K562 (cell line): ENCODE measurements around the gene IRX3. TPM values are rescaled to one million over a fixed set of nuclear protein-coding genes. Genes with fewer than 3 reads are reported as not detected.

ENCODE experiments used
- ATAC-seq: fragments of 200-7000 bp; cut with Tn5 transposase; 3 replicates; pipeline ENCODE4 v1.9.1; 2020; ENCODE audit warnings: moderate library complexity
- BruUV-seq: library from RNA; stranded (reverse); fragments of 400-500 nt; replicated peaks from 2 replicates; lab custom pipeline; 2021; lab: Mats Ljungman, UMichigan
- CTCF ChIA-PET: fragments of 300-600 bp; formaldehyde crosslinking; extraction: SDS; loops from one replicate; lab custom pipeline; 2021; ENCODE audit warnings: low intra/inter-chr PET ratio; lab: Yijun Ruan, JAX
- POLR2A ChIA-PET: fragments of 300-600, 350-650 bp; sonication (Branson Sonifier 250); formaldehyde crosslinking; extraction: SDS; loops from one replicate; lab custom pipeline; 2021; ENCODE audit warnings: antibody characterized with exemption, inconsistent platforms; lab: Yijun Ruan, JAX
- DNase-seq, 4 experiments: peaks; one replicate each; pipeline versions ENCODE4 v3.0.0 to v3.0.0-alpha.2; 2011 to 2018; ENCODE audit warnings: low spot score in 3 of 4, mixed read lengths in 3 of 4; ENCODE audit errors: extremely low read depth in 1 of 4
- FAIRE-seq: peaks from 2 replicates; lab custom pipeline; 2011; peaks lifted over from hg19 to GRCh38; lab: Jason Lieb, UNC
- H2AFZ ChIP-seq: 2 replicates; pipeline ENCODE4 v1.6.0; 2011; ENCODE audit warnings: low read depth, low read length, control low read depth, inconsistent platforms
- H3K27ac ChIP-seq: fragments of 200-600 bp; 3 replicates; pipeline ENCODE4 v1.8.0; 2011; ENCODE audit warnings: low read depth, mild to moderate bottlenecking, control low read depth, inconsistent platforms, low read length, moderate library complexity, mixed read lengths; ENCODE audit errors: extremely low read depth
- H3K27me3 ChIP-seq, 2 experiments: fragments of 300-600 bp in 1 of 2; 2 replicates in 1 of 2; 3 replicates in 1 of 2; pipeline versions ENCODE4 v1.6.0 to v1.8.0; 2011; ENCODE audit warnings: inconsistent platforms in 2 of 2, low read length in 2 of 2, mild to moderate bottlenecking in 1 of 2, mixed read lengths in 1 of 2, moderate library complexity in 1 of 2; ENCODE audit not compliant: control insufficient read depth in 2 of 2, insufficient read depth in 2 of 2
- H3K36me3 ChIP-seq: fragments of 300-600 bp; 3 replicates; pipeline ENCODE4 v1.8.0; 2011; ENCODE audit warnings: mild to moderate bottlenecking, low read length, inconsistent platforms; ENCODE audit not compliant: control insufficient read depth, insufficient read depth
- H3K4me1 ChIP-seq, 2 experiments: fragments of 200-600 bp in 1 of 2; replicated peaks in 1 of 2; 2 replicates in 1 of 2; 3 replicates in 1 of 2; pipeline versions ENCODE4 v1.5.1 to v1.8.0; 2011; ENCODE audit warnings: inconsistent platforms in 2 of 2, low read length in 2 of 2, mild to moderate bottlenecking in 1 of 2, mixed read lengths in 1 of 2, moderate library complexity in 1 of 2; ENCODE audit not compliant: control insufficient read depth in 2 of 2, insufficient read depth in 2 of 2
- H3K4me2 ChIP-seq: 2 replicates; pipeline ENCODE4 v1.6.1; 2011; ENCODE audit warnings: low read length, control low read depth, inconsistent platforms, mixed read lengths; ENCODE audit not compliant: insufficient read depth
- H3K4me3 ChIP-seq: fragments of 200-600 bp; sonication (generic), shearing (Covaris generic); 2 replicates; pipeline ENCODE4 v1.5.1; 2016; ENCODE audit warnings: control low read depth, inconsistent platforms
- H3K79me2 ChIP-seq: fragments of 200-600 bp; 3 replicates; pipeline ENCODE4 v1.8.0; 2011; ENCODE audit warnings: low read length, inconsistent platforms; ENCODE audit not compliant: control insufficient read depth, insufficient read depth
- H3K9ac ChIP-seq, 2 experiments: 2 replicates each; pipeline versions ENCODE4 v1.6.0 to v1.6.1; 2011; ENCODE audit warnings: low read depth in 2 of 2, low read length in 2 of 2, control low read depth in 1 of 2, inconsistent platforms in 1 of 2, mild to moderate bottlenecking in 1 of 2, mixed read lengths in 1 of 2; ENCODE audit not compliant: insufficient read depth in 1 of 2
- H3K9me1 ChIP-seq: one replicate; pipeline ENCODE4 v1.6.0; 2011; ENCODE audit warnings: inconsistent platforms, mild to moderate bottlenecking, low read length, moderate library complexity; ENCODE audit not compliant: control insufficient read depth, insufficient read depth
- H3K9me3 ChIP-seq: replicated peaks from 2 replicates; pipeline ENCODE4 v1.5.1; 2011; ENCODE audit warnings: low read depth, low read length, inconsistent platforms; ENCODE audit not compliant: control insufficient read depth, insufficient read depth
- H4K20me1 ChIP-seq: replicated peaks from 2 replicates; pipeline ENCODE4 v1.6.1; 2011; ENCODE audit warnings: low read length, inconsistent platforms, mixed read lengths; ENCODE audit not compliant: control insufficient read depth, insufficient read depth
- CLOCK ChIP-seq: fragments of 250-450 bp; sonication (Bioruptor Pico); IDR thresholded peaks from 2 replicates; pipeline ENCODE4 v1.4.0; 2020; ENCODE audit warnings: mild to moderate bottlenecking, moderate library complexity, borderline replicate concordance
- EHMT2 ChIP-seq: fragments of 450-650 bp; IDR thresholded peaks from 2 replicates; pipeline ENCODE4 v1.6.1; 2018; ENCODE audit warnings: antibody characterized with exemption
- IRF9 ChIP-seq: fragments of 450-650 bp; IDR thresholded peaks from 2 replicates; pipeline ENCODE4 v1.6.1; 2016; ENCODE audit warnings: missing biosample characterization, missing genetic modification characterization
- KDM1A ChIP-seq, 2 experiments: fragments of 450-650 bp; IDR thresholded peaks; 2 replicates each; pipeline ENCODE4 v1.6.1; 2016; ENCODE audit warnings: mild to moderate bottlenecking in 2 of 2
- KDM5B ChIP-seq: fragments of 200-600 bp; sonication (generic); IDR thresholded peaks from 2 replicates; pipeline ENCODE4 v1.6.1; 2012; ENCODE audit warnings: low read depth, mild to moderate bottlenecking, moderate library complexity, low read length, control low read depth, inconsistent platforms; ENCODE audit not compliant: insufficient replicate concordance
- MAFG ChIP-seq: fragments of 450-650 bp; conservative IDR thresholded peaks from 2 replicates; pipeline ENCODE4 v1.6.1; 2016; ENCODE audit warnings: missing genetic modification characterization, missing compliant biosample characterization
- MAFK ChIP-seq: IDR thresholded peaks from 2 replicates; pipeline ENCODE4 v1.6.1; 2011; ENCODE audit warnings: low read length, improper control_type of control experiment
- NFATC3 ChIP-seq: fragments of 450-650 bp; IDR thresholded peaks from 2 replicates; pipeline ENCODE4 v1.6.1; 2017; ENCODE audit warnings: mild to moderate bottlenecking
- NFE2L1 ChIP-seq: fragments of 450-650 bp; IDR thresholded peaks from 2 replicates; pipeline ENCODE4 v1.6.1; 2016; ENCODE audit warnings: missing genetic modification characterization, low read depth, mild to moderate bottlenecking, missing compliant biosample characterization, moderate library complexity, borderline replicate concordance
- NR4A1 ChIP-seq, 2 experiments: fragments of 250-450 bp in 1 of 2; fragments of 450-650 bp in 1 of 2; sonication (Bioruptor Pico) in 1 of 2; IDR thresholded peaks; 2 replicates each; pipeline versions ENCODE4 v1.4.0 to v1.6.1; 2016 to 2020; ENCODE audit warnings: mild to moderate bottlenecking in 2 of 2, missing compliant biosample characterization in 1 of 2, missing genetic modification characterization in 1 of 2, moderate library complexity in 1 of 2
- PTRF ChIP-seq: fragments of 450-650 bp; IDR thresholded peaks from 2 replicates; pipeline ENCODE4 v1.6.1; 2016; ENCODE audit warnings: mild to moderate bottlenecking, missing genetic modification characterization, missing compliant biosample characterization
- SREBF1 ChIP-seq: fragments of 150-350 bp; IDR thresholded peaks from 2 replicates; pipeline ENCODE4 v1.6.1; 2014; ENCODE audit warnings: antibody characterized with exemption, low read depth, low read length, borderline replicate concordance
- TEAD2 ChIP-seq: fragments of 450-650 bp; IDR thresholded peaks from 2 replicates; pipeline ENCODE4 v1.6.1; 2016; ENCODE audit warnings: missing genetic modification characterization, control low read depth, missing compliant biosample characterization
- USF2 ChIP-seq: sonication (generic); formaldehyde crosslinking; IDR thresholded peaks from 2 replicates; pipeline ENCODE4 v1.5.0; 2020; ENCODE audit warnings: missing genetic modification reagents
- ZNF140 ChIP-seq: fragments of 250-450 bp; sonication (Bioruptor Pico); IDR thresholded peaks from 2 replicates; pipeline ENCODE4 v1.8.0; 2021; ENCODE audit warnings: moderate library complexity, mild to moderate bottlenecking, inconsistent platforms
- ZNF239 ChIP-seq: fragments of 250-450 bp; sonication (Bioruptor Pico); IDR thresholded peaks from 2 replicates; pipeline ENCODE4 v1.4.0; 2020; ENCODE audit warnings: mild to moderate bottlenecking
- ZNF785 ChIP-seq: fragments of 250-450 bp; sonication (Bioruptor Pico); IDR thresholded peaks from 2 replicates; pipeline ENCODE4 v1.4.0; 2020; ENCODE audit warnings: mild to moderate bottlenecking
- WGBS: fragments of 100-300 bp; shearing (Covaris generic); methylation state at CpG from one replicate; pipeline ENCODE4 v1.1.6; 2016; ENCODE audit warnings: low coverage, mixed read lengths; ENCODE audit not compliant: insufficient coverage; ENCODE audit errors: missing lambda C conversion rate; 5-methylcytosine and 5-hydroxymethylcytosine counted together
- in situ Hi-C: fragments of 300-500 bp; cut with MboI; formaldehyde crosslinking; loops from 4 replicates; pipeline ENCODE4 v1.15.0; 2018; ENCODE audit warnings: inconsistent platforms, mixed read lengths
- intact Hi-C: fragments of 100-400 bp; cut with micrococcal nuclease; formaldehyde crosslinking; loops from 2 replicates; pipeline ENCODE4 v1.14.2; 2022
- polyA plus RNA-seq, 8 experiments: library from polyadenylated mRNA; depleted of rRNA in 4 of 8; stranded (reverse) in 5 of 8; unstranded in 3 of 8; fragments of >200 nt; fragmentation: Nextera tagmentation in 2 of 8; fragmentation: Illumina TruSeq in 1 of 8; extraction: Ambion mirVana in 2 of 8; extraction: Trizol in 1 of 8; gene quantifications; 2 replicates each; pipeline versions ENCODE4 v1.2.1 to v1.2.3, GENCODE V29; 2011 to 2014; ENCODE audit warnings: inconsistent platforms in 1 of 8, missing spikeins in 1 of 8
- total RNA-seq, 7 experiments: library from RNA; depleted of rRNA in 6 of 7; stranded (reverse); fragments of >200 nt in 6 of 7; fragmentation: Illumina TruSeq in 2 of 7; extraction: Trizol in 2 of 7; gene quantifications; 2 replicates each; pipeline versions ENCODE4 v1.2.1 to v1.2.3, GENCODE V29; 2011 to 2021; ENCODE audit warnings: low replicate concordance in 1 of 7
- TF ChIP-seq, protein P1 (sequence below): IDR thresholded peaks from 2 replicates; pipeline ENCODE4 v1.6.1; 2012; ENCODE audit warnings: low read depth, low read length, improper control_type of control experiment, borderline replicate concordance

IRX3 gene
- total and polyA plus RNA-seq, 9 of the 15 experiments (the other 6 are each of a cell fraction or from before 2014, with no cell fraction given) = not detected

DNA sequence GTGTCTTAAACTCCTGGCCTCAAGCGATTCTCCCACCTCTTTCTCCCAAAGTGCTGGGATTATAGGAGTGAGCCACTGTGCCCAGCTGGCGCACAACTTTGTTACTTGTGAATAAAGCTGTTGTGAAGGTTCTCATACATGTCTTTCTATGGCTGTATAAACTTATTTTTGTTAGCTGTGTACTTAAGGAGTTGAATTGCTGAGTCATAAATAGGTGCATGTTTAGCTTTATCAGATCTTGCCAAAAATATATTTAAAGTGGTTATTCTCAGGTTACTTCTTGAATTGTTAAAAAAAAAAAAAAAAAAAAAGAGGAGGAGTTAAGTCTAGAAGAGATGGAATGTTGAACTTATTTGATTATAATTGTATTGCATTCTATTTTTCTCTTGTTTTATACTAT, 47.6 kb upstream of the IRX3 start:
- intact Hi-C loops = no loop called here
- no peak overlapping the region for H3K4me3 ChIP-seq
- no TSS peak for BruUV-seq
- peaks cover 0 to 17% of the 10 kb centered on the region in 2 experiments; a peak in 2 of 5 replicates for H3K27me3 ChIP-seq
- no peak overlapping the region for H3K27ac ChIP-seq
- H3K79me2 ChIP-seq = no peaks in the 10 kb centered on the region
- H3K4me2 ChIP-seq = no peak overlapping the region
- DNase-seq (no peak), FAIRE-seq (no peak), ATAC-seq (no peak)
- H2AFZ ChIP-seq = no peak overlapping the region
- WGBS = 3% methylated on average over 2 of the region's 2 CpGs
- H3K9ac ChIP-seq = no peak overlapping the region
- in situ Hi-C loops = no loop called here
- no peaks in the 10 kb centered on the region for H4K20me1 ChIP-seq
- no peaks in the 10 kb centered on the region for H3K4me1 ChIP-seq
- H3K36me3 ChIP-seq = no peaks in the 10 kb centered on the region
- ChIA-PET POLR2A (no interaction called here), CTCF (no interaction called here)
- no peaks in the 10 kb centered on the region for H3K9me3 ChIP-seq
- H3K9me1 ChIP-seq = no peaks in the 10 kb centered on the region
- TF ChIP-seq TEAD2 = no peak
- TF ChIP-seq NFATC3 = no peak
- no peak for TF ChIP-seq USF2 (CRISPR knock-in tag)
- no peak for TF ChIP-seq EHMT2
- peak; percentile 8; the same call in 1 of the 2 replicates for TF ChIP-seq NFE2L1
- TF ChIP-seq, protein P1, sequence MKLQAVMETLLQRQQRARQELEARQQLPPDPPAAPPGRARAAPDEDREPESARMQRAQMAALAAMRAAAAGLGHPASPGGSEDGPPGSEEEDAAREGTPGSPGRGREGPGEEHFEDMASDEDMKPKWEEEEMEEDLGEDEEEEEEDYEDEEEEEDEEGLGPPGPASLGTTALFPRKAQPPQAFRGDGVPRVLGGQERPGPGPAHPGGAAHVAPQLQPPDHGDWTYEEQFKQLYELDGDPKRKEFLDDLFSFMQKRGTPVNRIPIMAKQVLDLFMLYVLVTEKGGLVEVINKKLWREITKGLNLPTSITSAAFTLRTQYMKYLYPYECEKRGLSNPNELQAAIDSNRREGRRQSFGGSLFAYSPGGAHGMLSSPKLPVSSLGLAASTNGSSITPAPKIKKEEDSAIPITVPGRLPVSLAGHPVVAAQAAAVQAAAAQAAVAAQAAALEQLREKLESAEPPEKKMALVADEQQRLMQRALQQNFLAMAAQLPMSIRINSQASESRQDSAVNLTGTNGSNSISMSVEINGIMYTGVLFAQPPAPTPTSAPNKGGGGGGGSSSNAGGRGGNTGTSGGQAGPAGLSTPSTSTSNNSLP = no peak
- no peak for TF ChIP-seq ZNF785 (CRISPR knock-in tag)
- TF ChIP-seq IRF9 (tag) = no peak
- TF ChIP-seq MAFG = peak; percentile 25; the same call in 1 of the 2 replicates
- TF ChIP-seq PTRF (tag) = no peak
- TF ChIP-seq KDM5B = no peak
- no peak for TF ChIP-seq ZNF140
- TF ChIP-seq MAFK = no peak
- TF ChIP-seq KDM1A (IDR thresholded peaks at IDR 0.05) = no peak
- TF ChIP-seq SREBF1 = no peak
- no peak for TF ChIP-seq NR4A1 (CRISPR knock-in tag; IDR thresholded peaks at IDR 0.05)
- no peak for TF ChIP-seq NR4A1 (tag; IDR thresholded peaks at IDR 0.05)
- TF ChIP-seq CLOCK = no peak
- TF ChIP-seq ZNF239 (CRISPR knock-in tag) = no peak
